ENCODE data around the gene SERPINA12. TPM values are rescaled to one million over a fixed set of nuclear protein-coding genes. Genes with fewer than 3 reads are reported as not detected.

SERPINA12 gene
- total and polyA plus RNA-seq, 9 donors: not detected

- no peak overlapping the region for H3K27ac ChIP-seq
- H3K9me3 ChIP-seq: no peaks in the 10 kb centered on the region
- 73 to 85% (median 84%) methylated on average over 2 of the region's 2 CpGs for WGBS, 3 donors
- DNase-seq: no peak
- no peaks in the 10 kb centered on the region for H3K27me3 ChIP-seq
- intact Hi-C loops (cut with DNase I): no loop called here
- no peak overlapping the region for H3K4me3 ChIP-seq
- no peak for TF ChIP-seq EP300 (IDR thresholded peaks at IDR 0.05)
- no peaks in the 10 kb centered on the region for H3K36me3 ChIP-seq
- H3K4me1 ChIP-seq (ENCODE audit: insufficient read depth): no peaks in the 10 kb centered on the region
Measured at GRCh38 chr14:94499673-94500072, 9.6 kb downstream of the SERPINA12 start.

- no peak for TF ChIP-seq POLR2A (IDR thresholded peaks at IDR 0.05)
- DNase-seq: no peak
- Histone ChIP-seq H3K4me3 (no peak overlapping the region), H3K4me1 (ENCODE audit: insufficient read depth) (no peaks in the 10 kb centered on the region), H3K27me3 (no peaks in the 10 kb centered on the region), H3K9me3 (no peaks in the 10 kb centered on the region), H3K36me3 (no peaks in the 10 kb centered on the region), H3K27ac (no peak overlapping the region)
- WGBS, 3 donors: 86 to 93% (median 87%) methylated on average over 3 of the region's 3 CpGs
- intact Hi-C loops (cut with DNase I): no loop called here
Measured at GRCh38 chr14:94498215-94498614, 11.1 kb downstream of the SERPINA12 start.

GRCh38 chr14:94494085-94494484 lies 15.2 kb downstream of the SERPINA12 start:
- no peak for DNase-seq
- TF ChIP-seq EP300 (IDR thresholded peaks at IDR 0.05) (no peak), POLR2A (IDR thresholded peaks at IDR 0.05) (no peak), CTCF (IDR thresholded peaks at IDR 0.05) (no peak)
- no peak overlapping the region for H3K4me3 ChIP-seq
- H3K4me1 ChIP-seq (ENCODE audit: insufficient read depth): no peaks in the 10 kb centered on the region
- no peaks in the 10 kb centered on the region for H3K9me3 ChIP-seq
- intact Hi-C loops (cut with DNase I): no loop called here
- H3K27ac ChIP-seq: no peak overlapping the region
- no peaks in the 10 kb centered on the region for H3K36me3 ChIP-seq
- no peaks in the 10 kb centered on the region for H3K27me3 ChIP-seq
- WGBS, 3 donors: 67 to 78% (median 68%) methylated on average over 4 of the region's 4 CpGs

- intact Hi-C loops (cut with DNase I): no loop called here
- Histone ChIP-seq H3K4me1 (ENCODE audit: insufficient read depth) (no peaks in the 10 kb centered on the region), H3K36me3 (no peaks in the 10 kb centered on the region), H3K27me3 (no peaks in the 10 kb centered on the region), H3K9me3 (no peaks in the 10 kb centered on the region), H3K27ac (no peak overlapping the region), H3K4me3 (no peak overlapping the region)
- WGBS, 3 donors: 48 to 55% (median 49%) methylated on average over 4 of the region's 4 CpGs
- TF ChIP-seq EP300 (IDR thresholded peaks at IDR 0.05) (no peak), POLR2A (IDR thresholded peaks at IDR 0.05) (no peak), CTCF (IDR thresholded peaks at IDR 0.05) (no peak)
- DNase-seq: no peak
Measured at GRCh38 chr14:94491511-94491910, 17.8 kb downstream of the SERPINA12 start.

- TF ChIP-seq EP300 (IDR thresholded peaks at IDR 0.05) (no peak), CTCF (IDR thresholded peaks at IDR 0.05) (no peak), POLR2A (IDR thresholded peaks at IDR 0.05) (no peak)
- Histone ChIP-seq H3K27me3 (no peaks in the 10 kb centered on the region), H3K4me3 (no peak overlapping the region), H3K4me1 (ENCODE audit: insufficient read depth) (peaks cover 1% of the 10 kb centered on the region), H3K36me3 (no peaks in the 10 kb centered on the region), H3K9me3 (no peaks in the 10 kb centered on the region), H3K27ac (no peak overlapping the region)
- intact Hi-C loops (cut with DNase I): loop anchor here in 1 of 4 donors (5.0 kb wide), 1 partner anchor 193 kb away; no protein-coding TSS in a partner anchor
- no peak for DNase-seq
- 69 to 80% (median 73%) methylated on average over 11 of the region's 11 CpGs for WGBS, 3 donors
Measured at GRCh38 chr14:94489336-94489735, 19.9 kb downstream of the SERPINA12 start.

Data from ovary (tissue), 9 donors.